Choroid plexus epithelial cell (primary cell): ENCODE results near the gene DPM2.
A peak's percentile ranks its signal among the peaks of the same experiment; 100 is the strongest.

ENCODE experiments used
- DNase-seq: peaks from one replicate; pipeline ENCODE4 v3.0.0-alpha.2; 2010; ENCODE audit warnings: low read depth
- H3K4me3 ChIP-seq: 2 replicates; pipeline ENCODE4 v1.5.1; 2011; ENCODE audit warnings: low read depth, mild to moderate bottlenecking, control low read depth, low read length, moderate library complexity
- TF ChIP-seq, protein P1 (sequence below): conservative IDR thresholded peaks from 2 replicates; pipeline ENCODE4 v1.5.1; 2011; ENCODE audit warnings: low read depth, mild to moderate bottlenecking, control low read depth, inconsistent platforms, low read length, moderate library complexity

The DPM2 gene

GRCh38 chr9:127977009-127977883 lies 39.6 kb upstream of the DPM2 start:
- TF ChIP-seq, protein P1, sequence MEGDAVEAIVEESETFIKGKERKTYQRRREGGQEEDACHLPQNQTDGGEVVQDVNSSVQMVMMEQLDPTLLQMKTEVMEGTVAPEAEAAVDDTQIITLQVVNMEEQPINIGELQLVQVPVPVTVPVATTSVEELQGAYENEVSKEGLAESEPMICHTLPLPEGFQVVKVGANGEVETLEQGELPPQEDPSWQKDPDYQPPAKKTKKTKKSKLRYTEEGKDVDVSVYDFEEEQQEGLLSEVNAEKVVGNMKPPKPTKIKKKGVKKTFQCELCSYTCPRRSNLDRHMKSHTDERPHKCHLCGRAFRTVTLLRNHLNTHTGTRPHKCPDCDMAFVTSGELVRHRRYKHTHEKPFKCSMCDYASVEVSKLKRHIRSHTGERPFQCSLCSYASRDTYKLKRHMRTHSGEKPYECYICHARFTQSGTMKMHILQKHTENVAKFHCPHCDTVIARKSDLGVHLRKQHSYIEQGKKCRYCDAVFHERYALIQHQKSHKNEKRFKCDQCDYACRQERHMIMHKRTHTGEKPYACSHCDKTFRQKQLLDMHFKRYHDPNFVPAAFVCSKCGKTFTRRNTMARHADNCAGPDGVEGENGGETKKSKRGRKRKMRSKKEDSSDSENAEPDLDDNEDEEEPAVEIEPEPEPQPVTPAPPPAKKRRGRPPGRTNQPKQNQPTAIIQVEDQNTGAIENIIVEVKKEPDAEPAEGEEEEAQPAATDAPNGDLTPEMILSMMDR, result no peak
- DNase-seq, result no peak
- H3K4me3 ChIP-seq, result peak overlapping the region; percentile 31

DNA sequence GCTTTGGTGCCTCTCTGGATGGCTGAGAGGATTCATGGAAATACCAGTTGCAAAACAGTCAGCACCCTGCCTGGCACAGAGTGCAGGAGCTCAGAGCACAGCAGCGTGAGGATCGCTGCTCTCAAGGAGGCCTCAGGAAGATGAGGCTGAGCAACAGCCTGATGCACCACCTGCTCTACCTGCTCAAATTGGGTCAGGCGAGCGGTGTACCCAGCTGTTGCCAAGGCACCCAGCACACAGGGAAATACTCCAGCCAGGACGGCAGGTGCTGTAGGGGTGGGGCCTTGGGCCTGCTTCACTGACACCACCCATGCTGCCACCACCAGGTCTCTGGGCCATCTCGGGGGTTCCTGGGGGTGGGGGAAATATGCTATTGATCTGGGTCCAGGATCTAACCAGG lies 38.8 kb upstream of the DPM2 start:
- no peak for DNase-seq
- TF ChIP-seq, protein P1, result no peak
- H3K4me3 ChIP-seq, result no peak overlapping the region

GRCh38 chr9:127975376-127976315 lies 38.0 kb upstream of the DPM2 start:
- TF ChIP-seq, protein P1, result no peak
- DNase-seq, result no peak
- no peak overlapping the region for H3K4me3 ChIP-seq

DNA sequence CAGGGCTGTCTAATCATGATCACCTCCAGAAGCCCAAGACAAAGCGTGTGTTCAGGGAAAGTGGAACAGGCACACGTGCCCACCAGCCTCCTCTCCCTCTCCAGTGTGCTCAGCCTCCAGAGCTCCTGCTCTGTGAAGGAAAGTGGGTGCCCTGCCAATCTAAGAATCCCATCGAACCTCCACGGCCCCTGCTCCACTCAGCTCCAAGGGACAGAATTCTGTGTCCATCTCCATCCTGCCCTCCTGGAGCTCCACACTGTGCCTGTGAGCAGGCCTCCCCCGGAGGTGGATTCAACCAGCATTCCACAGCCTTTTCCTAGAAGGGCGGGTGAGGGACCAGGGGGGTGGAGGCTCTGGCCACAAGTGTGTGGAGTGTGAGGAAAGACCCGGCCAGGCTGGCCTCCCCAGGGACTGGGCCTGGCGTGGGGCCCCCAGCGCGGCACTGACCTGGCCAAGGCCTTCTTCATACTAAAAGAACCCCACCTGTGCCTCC lies 37.2 kb upstream of the DPM2 start:
- no peak for DNase-seq
- TF ChIP-seq, protein P1, result no peak
- H3K4me3 ChIP-seq, result no peak overlapping the region

DNA sequence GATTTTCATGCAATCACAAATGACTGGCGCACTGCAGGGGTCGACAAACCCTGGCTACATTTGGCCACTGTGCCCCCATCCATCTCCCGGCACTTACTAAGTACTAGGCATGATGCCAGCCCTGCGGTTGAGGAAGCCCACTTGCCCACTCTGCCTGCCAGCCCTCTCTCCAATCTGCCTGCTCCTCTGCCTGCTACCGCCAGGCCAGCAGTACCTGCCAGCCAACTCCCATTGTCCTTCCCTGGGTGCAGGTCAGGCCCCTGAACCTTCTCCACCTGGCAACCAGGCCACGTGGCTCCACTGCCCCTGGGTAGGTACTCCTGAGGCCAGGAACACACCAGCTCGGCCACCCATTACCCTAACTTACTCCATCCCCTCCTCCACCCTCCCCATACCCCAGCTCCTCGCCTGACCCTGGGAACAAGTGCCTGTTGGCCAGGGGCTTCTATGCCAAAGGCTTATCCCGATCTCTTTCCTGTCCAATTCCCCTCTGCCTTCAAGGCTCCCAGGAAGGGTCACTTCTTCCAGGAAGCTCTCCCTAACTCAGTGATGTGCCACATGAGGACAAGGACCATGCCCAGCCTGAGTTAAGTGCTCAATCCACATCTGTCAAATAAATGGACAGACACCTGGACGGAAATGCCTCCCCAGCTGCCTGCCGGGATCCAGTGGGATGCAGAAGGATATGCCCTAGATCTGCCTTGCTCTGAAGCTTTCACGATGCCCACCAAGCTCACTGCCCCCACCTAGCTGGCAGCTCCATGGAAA lies 36.5 kb upstream of the DPM2 start:
- H3K4me3 ChIP-seq, result no peak overlapping the region
- no peak for DNase-seq
- TF ChIP-seq, protein P1, result no peak

- no peak overlapping the region for H3K4me3 ChIP-seq
- no peak for DNase-seq
- TF ChIP-seq, protein P1, result no peak
Observed at GRCh38 chr9:127973169-127974000, 35.7 kb upstream of the DPM2 start.
